Stomach (tissue), 9 donors: ENCODE results near the gene BTG4. TPM values are rescaled to one million over a fixed set of nuclear protein-coding genes. Genes with fewer than 3 reads are reported as not detected.

Source experiments
- DNase-seq, 2 donors: peaks; one replicate each; pipeline versions ENCODE4 v3.0.0 to v3.0.0-alpha.2; 2013 to 2019
- H3K27ac ChIP-seq, 5 donors: fragments of 200-600 bp in 4 of 5; sonication (generic) in 4 of 5; one replicate each; pipeline ENCODE4 v1.5.1; 2013 to 2019; ENCODE audit warnings: mild to moderate bottlenecking in 1 of 5, moderate library complexity in 1 of 5
- H3K27me3 ChIP-seq, 3 donors: fragments of 200-600 bp; sonication (generic); one replicate each; pipeline ENCODE4 v1.5.1; 2017 to 2019; ENCODE audit warnings: mixed run types in 1 of 3
- H3K36me3 ChIP-seq, 4 donors: fragments of 200-600 bp; sonication (generic); 1 replicate in 3 of 4; 2 replicates in 1 of 4; pipeline ENCODE4 v1.5.1; 2016 to 2019
- H3K4me1 ChIP-seq, 4 donors: fragments of 200-600 bp; sonication (generic); one replicate each; pipeline ENCODE4 v1.5.1; 2016 to 2019
- H3K4me3 ChIP-seq, 4 donors: fragments of 200-600 bp; sonication (generic) in 3 of 4; one replicate each; pipeline ENCODE4 v1.5.1; 2016 to 2019; ENCODE audit warnings: mild to moderate bottlenecking in 1 of 4
- H3K9me3 ChIP-seq, 4 donors: fragments of 200-600 bp; sonication (generic); one replicate each; pipeline ENCODE4 v1.5.1; 2016 to 2019
- EP300 ChIP-seq: sonication (generic); formaldehyde crosslinking; IDR thresholded peaks from one replicate; pipeline ENCODE4 v1.6.1; 2017; ENCODE audit warnings: antibody characterized with exemption
- POLR2A ChIP-seq, 4 donors: fragments of 450-650 bp; IDR thresholded peaks; one replicate each; pipeline ENCODE4 v1.6.1; 2016; ENCODE audit warnings: antibody characterized with exemption in 4 of 4, control low read depth in 2 of 4, mild to moderate bottlenecking in 1 of 4, moderate library complexity in 1 of 4
- POLR2AphosphoS5 ChIP-seq, 3 donors: sonication (generic); formaldehyde crosslinking; IDR thresholded peaks; one replicate each; pipeline ENCODE4 v1.6.1; 2016; ENCODE audit warnings: antibody characterized with exemption in 3 of 3
- WGBS, 5 donors: extraction: QIAGEN DNeasy Blood & Tissue Kit in 3 of 5; methylation state at CpG; one replicate each; pipeline versions ENCODE4 v1.1.5 to v1.1.7; 2013 to 2018; 5-methylcytosine and 5-hydroxymethylcytosine counted together
- intact Hi-C: fragments of 100-400 bp; cut with DNase I; formaldehyde crosslinking; loops from one replicate; pipeline ENCODE4 v1.15.1; 2023; ENCODE audit warnings: low total_unique reads
- polyA plus RNA-seq, 3 donors: library from polyadenylated mRNA; stranded (reverse); fragments of 200-250 nt; gene quantifications; one replicate each; pipeline ENCODE4 v1.2.3, GENCODE V29; 2013
- total RNA-seq, 5 donors: library from RNA; depleted of rRNA; stranded (reverse); fragments of >200 nt; gene quantifications; one replicate each; pipeline versions ENCODE4 v1.1.0 to v1.2.3, GENCODE V29; 2014 to 2016
- TF ChIP-seq, protein P1 (sequence below), 7 experiments: fragments of 450-650 bp in 4 of 7; fragments of 200-600 bp in 3 of 7; sonication (generic) in 3 of 7; IDR thresholded peaks; one replicate each; pipeline ENCODE4 v1.5.1; 2016 to 2019; ENCODE audit warnings: antibody characterized with exemption in 7 of 7, control low read depth in 2 of 7, mild to moderate bottlenecking in 1 of 7
- donor health status: healthy with polysubstance abuse.
- donor health status: Bipolar disorder and iron deficiency.
- donor health status: healthy.

Gene BTG4
- total and polyA plus RNA-seq, 8 donors: not detected

DNA sequence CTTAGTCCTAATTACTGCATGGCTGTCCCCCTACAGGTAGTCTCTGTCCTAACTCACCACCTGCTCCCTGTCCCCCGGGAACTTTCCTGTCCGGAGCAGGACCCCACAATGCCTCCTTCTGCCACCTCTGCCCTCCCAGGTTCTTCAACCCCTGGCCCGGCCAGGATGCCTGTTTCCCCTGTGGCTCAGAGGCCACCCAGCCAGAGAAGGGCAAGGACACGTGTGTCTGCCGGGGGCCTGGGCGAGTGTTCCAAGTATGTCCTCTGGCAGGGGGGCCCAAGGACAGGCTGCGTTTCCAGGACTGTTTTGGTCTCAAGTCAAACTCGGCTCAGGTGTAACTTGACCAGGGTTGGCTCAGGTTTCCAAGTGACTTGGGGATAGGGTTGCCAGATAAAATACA, 63.8 kb downstream of the BTG4 start:
- Histone ChIP-seq H3K27ac (no peak overlapping the region), H3K4me3 (no peak overlapping the region), H3K4me1 (peaks cover 0 to 16% (median 7%) of the 10 kb centered on the region in 4 donors), H3K27me3 (no peaks in the 10 kb centered on the region), H3K9me3 (no peaks in the 10 kb centered on the region), H3K36me3 (no peaks in the 10 kb centered on the region)
- TF ChIP-seq POLR2AphosphoS5 (IDR thresholded peaks at IDR 0.05) (no peak), EP300 (no peak), POLR2A (IDR thresholded peaks at IDR 0.05) (no peak)
- TF ChIP-seq, protein P1, sequence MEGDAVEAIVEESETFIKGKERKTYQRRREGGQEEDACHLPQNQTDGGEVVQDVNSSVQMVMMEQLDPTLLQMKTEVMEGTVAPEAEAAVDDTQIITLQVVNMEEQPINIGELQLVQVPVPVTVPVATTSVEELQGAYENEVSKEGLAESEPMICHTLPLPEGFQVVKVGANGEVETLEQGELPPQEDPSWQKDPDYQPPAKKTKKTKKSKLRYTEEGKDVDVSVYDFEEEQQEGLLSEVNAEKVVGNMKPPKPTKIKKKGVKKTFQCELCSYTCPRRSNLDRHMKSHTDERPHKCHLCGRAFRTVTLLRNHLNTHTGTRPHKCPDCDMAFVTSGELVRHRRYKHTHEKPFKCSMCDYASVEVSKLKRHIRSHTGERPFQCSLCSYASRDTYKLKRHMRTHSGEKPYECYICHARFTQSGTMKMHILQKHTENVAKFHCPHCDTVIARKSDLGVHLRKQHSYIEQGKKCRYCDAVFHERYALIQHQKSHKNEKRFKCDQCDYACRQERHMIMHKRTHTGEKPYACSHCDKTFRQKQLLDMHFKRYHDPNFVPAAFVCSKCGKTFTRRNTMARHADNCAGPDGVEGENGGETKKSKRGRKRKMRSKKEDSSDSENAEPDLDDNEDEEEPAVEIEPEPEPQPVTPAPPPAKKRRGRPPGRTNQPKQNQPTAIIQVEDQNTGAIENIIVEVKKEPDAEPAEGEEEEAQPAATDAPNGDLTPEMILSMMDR (IDR thresholded peaks at IDR 0.05): no peak
- 70 to 82% (median 76%) methylated on average over 8 of the region's 8 CpGs for WGBS, 5 donors
- DNase-seq: no peak
- intact Hi-C loops: loop anchor here (5.0 kb wide), 1 partner anchor 166 kb away; no protein-coding TSS in a partner anchor

- Histone ChIP-seq H3K4me3 (no peak overlapping the region), H3K36me3 (no peaks in the 10 kb centered on the region), H3K4me1 (peaks cover 0 to 16% (median 7%) of the 10 kb centered on the region in 4 donors), H3K27ac (no peak overlapping the region), H3K9me3 (no peaks in the 10 kb centered on the region), H3K27me3 (no peaks in the 10 kb centered on the region)
- intact Hi-C loops: loop anchor here (5.0 kb wide), 1 partner anchor 166 kb away; no protein-coding TSS in a partner anchor
- WGBS, 5 donors: 88 to 97% (median 95%) methylated on average over 5 of the region's 5 CpGs
- no peak for DNase-seq
- TF ChIP-seq EP300: no peak
- TF ChIP-seq, protein P1 (IDR thresholded peaks at IDR 0.05): no peak
- no peak for TF ChIP-seq POLR2AphosphoS5 (IDR thresholded peaks at IDR 0.05)
- TF ChIP-seq POLR2A (IDR thresholded peaks at IDR 0.05): no peak
Measured at GRCh38 chr11:111447931-111448330, 64.3 kb downstream of the BTG4 start.

GRCh38 chr11:111447112-111447471, 65.1 kb downstream of the BTG4 start:
- intact Hi-C loops: loop anchor here (5.0 kb wide), 1 partner anchor 165 kb away; no protein-coding TSS in a partner anchor
- 74 to 88% (median 81%) methylated on average over 4 of the region's 4 CpGs for WGBS, 5 donors
- H3K4me3 ChIP-seq: no peak overlapping the region
- peaks cover 0 to 16% (median 7%) of the 10 kb centered on the region in 4 donors for H3K4me1 ChIP-seq
- no peaks in the 10 kb centered on the region for H3K27me3 ChIP-seq
- H3K27ac ChIP-seq: no peak overlapping the region
- H3K36me3 ChIP-seq: no peaks in the 10 kb centered on the region
- DNase-seq: no peak
- TF ChIP-seq POLR2A (IDR thresholded peaks at IDR 0.05): no peak
- TF ChIP-seq POLR2AphosphoS5 (IDR thresholded peaks at IDR 0.05): no peak
- TF ChIP-seq, protein P1 (IDR thresholded peaks at IDR 0.05): no peak
- no peak for TF ChIP-seq EP300
- no peaks in the 10 kb centered on the region for H3K9me3 ChIP-seq

DNA sequence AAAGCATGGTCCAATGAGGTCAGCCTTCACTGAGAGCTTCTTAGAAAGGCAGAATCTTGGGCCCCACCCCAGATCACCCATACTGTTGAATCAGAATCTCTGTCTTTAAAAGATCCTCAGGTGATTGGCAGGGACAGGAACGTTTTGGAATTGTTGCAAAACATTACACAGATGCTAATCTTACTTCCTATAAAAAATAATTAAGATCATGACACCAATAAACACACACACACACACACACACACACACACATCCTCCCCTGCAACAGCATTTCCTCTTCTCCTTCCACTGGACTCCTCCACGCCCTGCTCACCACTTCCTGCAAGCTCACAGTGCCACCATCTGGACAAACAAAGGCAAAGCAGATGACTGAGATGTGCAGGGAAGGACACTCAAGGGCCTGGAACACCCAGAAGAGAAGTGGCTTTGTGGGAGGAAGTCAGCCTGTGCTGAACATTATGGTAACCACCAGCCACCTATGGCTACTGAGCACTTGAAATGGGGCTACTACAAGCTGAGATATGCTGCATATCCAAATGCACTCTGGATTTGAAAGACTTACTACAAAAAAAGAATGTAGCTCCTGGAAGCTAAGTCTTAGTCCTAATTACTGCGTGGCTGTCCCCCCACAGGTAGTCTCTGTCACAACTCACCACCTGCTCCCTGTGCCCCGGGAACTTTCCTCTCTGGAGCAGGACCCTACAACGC, 65.6 kb downstream of the BTG4 start:
- peak; percentile 73 to 96 for DNase-seq
- TF ChIP-seq EP300 (no peak), POLR2A (IDR thresholded peaks at IDR 0.05) (no peak), POLR2AphosphoS5 (IDR thresholded peaks at IDR 0.05) (peak; percentile 31 to 79 (median 49))
- TF ChIP-seq, protein P1 (IDR thresholded peaks at IDR 0.05): peak in 5 of 7 experiments; percentile 63 to 98 (median 76)
- intact Hi-C loops: loop anchor here (5.0 kb wide), 1 partner anchor 164 kb away; no protein-coding TSS in a partner anchor
- Histone ChIP-seq H3K27ac (no peak overlapping the region), H3K4me3 (no peak overlapping the region), H3K27me3 (no peaks in the 10 kb centered on the region), H3K36me3 (no peaks in the 10 kb centered on the region), H3K9me3 (no peaks in the 10 kb centered on the region), H3K4me1 (peaks cover 0 to 16% (median 7%) of the 10 kb centered on the region in 4 donors)
- 27 to 42% (median 41%) methylated on average over 5 of the region's 5 CpGs for WGBS, 5 donors
